ENCODE measurements around the gene MDFIC. TPM values are rescaled to one million over a fixed set of nuclear protein-coding genes. Genes with fewer than 3 reads are reported as not detected.

The MDFIC gene
- polyA plus RNA-seq, 1 of the 3 experiments (the other 2 are of a cell fraction): 2.8 TPM

GRCh38 chr7:114944745-114945625 is 23.1 kb downstream of the MDFIC start:
- Histone ChIP-seq H4K20me1 (ENCODE audit: insufficient read depth) (no peaks in the 10 kb centered on the region), H3K9me3 (no peaks in the 10 kb centered on the region), H3K4me3 (ENCODE audit: low read depth in 2 of 2, low read length in 1 of 2) (peak overlapping the region in 1 of 2 experiments; percentile 19; a peak in 2 of 4 replicates), H3K79me2 (ENCODE audit: insufficient read depth) (no peaks in the 10 kb centered on the region), H3F3A (replicated peaks; ENCODE audit: insufficient read depth) (no peaks in the 10 kb centered on the region), H3K27ac (ENCODE audit: low read depth in 2 of 2, low read length in 1 of 2) (peak overlapping the region; percentile 70 to 71; a peak in 2 of 4 replicates), H2AFZ (ENCODE audit: low read depth) (peak overlapping the region; percentile 35; the same call in 1 of the 2 replicates), H3K4me2 (peak overlapping the region; percentile 71), H3K9ac (no peak overlapping the region), H3K36me3 (replicated peaks in 1 of 2; ENCODE audit: control insufficient read depth in 1 of 2, insufficient read depth in 2 of 2, low read length in 1 of 2) (no peaks in the 10 kb centered on the region), H3K27me3 (ENCODE audit: insufficient read depth) (0 out of 2 replicates have a peak, but pooled peaks cover 6% of the 10 kb centered on the region), H3K9me2 (no peaks in the 10 kb centered on the region), H3K4me1 (ENCODE audit: control insufficient read depth in 1 of 2, insufficient read depth in 2 of 2, low read depth in 1 of 2, low read length in 1 of 2) (no peaks in the 10 kb centered on the region)
- 16% methylated on average over 19 of the region's 19 CpGs for WGBS (ENCODE audit: low lambda C conversion rate)
- no peak for DNase-seq
- ChIA-PET CTCF (no interaction called here), POLR2A (no interaction called here)
- TF ChIP-seq, protein P1, sequence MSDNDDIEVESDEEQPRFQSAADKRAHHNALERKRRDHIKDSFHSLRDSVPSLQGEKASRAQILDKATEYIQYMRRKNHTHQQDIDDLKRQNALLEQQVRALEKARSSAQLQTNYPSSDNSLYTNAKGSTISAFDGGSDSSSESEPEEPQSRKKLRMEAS (IDR thresholded peaks at IDR 0.05; ENCODE audit: low read depth): no peak
- TF ChIP-seq FOSL2 (IDR thresholded peaks at IDR 0.05; ENCODE audit: borderline replicate concordance, low read depth): peak; percentile 13; the same call in 1 of the 2 replicates
- peak; percentile 52; the same call in 1 of the 2 replicates for TF ChIP-seq TCF12 (IDR thresholded peaks at IDR 0.05)
- TF ChIP-seq MXI1 (IDR thresholded peaks at IDR 0.05; ENCODE audit: low read depth, low read length): no peak
- no peak for TF ChIP-seq TEAD4 (IDR thresholded peaks at IDR 0.05; ENCODE audit: borderline replicate concordance, insufficient read depth)
- no peak for TF ChIP-seq EP300 (IDR thresholded peaks at IDR 0.05; ENCODE audit: borderline replicate concordance in 1 of 2, low read depth in 1 of 2, low read length in 1 of 2)
- 0 out of 2 replicates have a peak, but pooled peaks have one; percentile 10 for TF ChIP-seq JUND (IDR thresholded peaks at IDR 0.05)
- no peak for TF ChIP-seq USF2 (IDR thresholded peaks at IDR 0.05; ENCODE audit: borderline replicate concordance, low read depth, low read length)
- no peak for TF ChIP-seq ZBTB33 (IDR thresholded peaks at IDR 0.05; ENCODE audit: borderline replicate concordance, low read depth)
- no peak for TF ChIP-seq FOXM1 (IDR thresholded peaks at IDR 0.05; ENCODE audit: low read depth)
- TF ChIP-seq NFIC (IDR thresholded peaks at IDR 0.05; ENCODE audit: borderline replicate concordance): peak; percentile 23; the same call in 1 of the 2 replicates
- TF ChIP-seq, protein P2, sequence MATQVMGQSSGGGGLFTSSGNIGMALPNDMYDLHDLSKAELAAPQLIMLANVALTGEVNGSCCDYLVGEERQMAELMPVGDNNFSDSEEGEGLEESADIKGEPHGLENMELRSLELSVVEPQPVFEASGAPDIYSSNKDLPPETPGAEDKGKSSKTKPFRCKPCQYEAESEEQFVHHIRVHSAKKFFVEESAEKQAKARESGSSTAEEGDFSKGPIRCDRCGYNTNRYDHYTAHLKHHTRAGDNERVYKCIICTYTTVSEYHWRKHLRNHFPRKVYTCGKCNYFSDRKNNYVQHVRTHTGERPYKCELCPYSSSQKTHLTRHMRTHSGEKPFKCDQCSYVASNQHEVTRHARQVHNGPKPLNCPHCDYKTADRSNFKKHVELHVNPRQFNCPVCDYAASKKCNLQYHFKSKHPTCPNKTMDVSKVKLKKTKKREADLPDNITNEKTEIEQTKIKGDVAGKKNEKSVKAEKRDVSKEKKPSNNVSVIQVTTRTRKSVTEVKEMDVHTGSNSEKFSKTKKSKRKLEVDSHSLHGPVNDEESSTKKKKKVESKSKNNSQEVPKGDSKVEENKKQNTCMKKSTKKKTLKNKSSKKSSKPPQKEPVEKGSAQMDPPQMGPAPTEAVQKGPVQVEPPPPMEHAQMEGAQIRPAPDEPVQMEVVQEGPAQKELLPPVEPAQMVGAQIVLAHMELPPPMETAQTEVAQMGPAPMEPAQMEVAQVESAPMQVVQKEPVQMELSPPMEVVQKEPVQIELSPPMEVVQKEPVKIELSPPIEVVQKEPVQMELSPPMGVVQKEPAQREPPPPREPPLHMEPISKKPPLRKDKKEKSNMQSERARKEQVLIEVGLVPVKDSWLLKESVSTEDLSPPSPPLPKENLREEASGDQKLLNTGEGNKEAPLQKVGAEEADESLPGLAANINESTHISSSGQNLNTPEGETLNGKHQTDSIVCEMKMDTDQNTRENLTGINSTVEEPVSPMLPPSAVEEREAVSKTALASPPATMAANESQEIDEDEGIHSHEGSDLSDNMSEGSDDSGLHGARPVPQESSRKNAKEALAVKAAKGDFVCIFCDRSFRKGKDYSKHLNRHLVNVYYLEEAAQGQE (IDR thresholded peaks at IDR 0.05; ENCODE audit: low read depth, low read length): no peak
